SK-N-SH treated with all-trans-retinoic acid at 6 μM for 48 hours (cell line): ENCODE measurements around the gene NLRX1.

Experiments used
- ARNTL ChIP-seq: fragments of 450-650 bp; formaldehyde crosslinking; IDR thresholded peaks from 2 replicates; pipeline ENCODE4 v1.5.0; 2020; ENCODE audit warnings: low read depth, mild to moderate bottlenecking, moderate library complexity, borderline replicate concordance
- BACH2 ChIP-seq: fragments of 250-450 bp; sonication (Bioruptor Pico); IDR thresholded peaks from 2 replicates; pipeline ENCODE4 v1.9.0; 2021; ENCODE audit warnings: mild to moderate bottlenecking, borderline replicate concordance
- CREB5 ChIP-seq: fragments of 250-450 bp; sonication (Bioruptor Pico); IDR thresholded peaks from 2 replicates; pipeline ENCODE4 v1.5.1; 2020; ENCODE audit warnings: low read depth, mild to moderate bottlenecking, moderate library complexity
- CSDC2 ChIP-seq: fragments of 250-450 bp; sonication (Bioruptor Pico); IDR thresholded peaks from 2 replicates; pipeline ENCODE4 v1.5.0; 2020; ENCODE audit warnings: mild to moderate bottlenecking, moderate library complexity
- ESRRG ChIP-seq: fragments of 250-450 bp; sonication (Bioruptor Pico); IDR thresholded peaks from 2 replicates; pipeline ENCODE4 v1.6.1; 2021; ENCODE audit warnings: mild to moderate bottlenecking
- GLIS3 ChIP-seq: fragments of 250-450 bp; sonication (Bioruptor Pico); IDR thresholded peaks from 2 replicates; pipeline ENCODE4 v1.5.0; 2020; ENCODE audit warnings: mild to moderate bottlenecking, moderate library complexity
- OSR1 ChIP-seq: fragments of 250-450 bp; sonication (Bioruptor Pico); IDR thresholded peaks from 2 replicates; pipeline ENCODE4 v1.8.0; 2022; ENCODE audit warnings: moderate library complexity, mild to moderate bottlenecking, inconsistent platforms
- RARB ChIP-seq: fragments of 250-450 bp; sonication (Bioruptor Pico); IDR thresholded peaks from 2 replicates; pipeline ENCODE4 v1.8.0; 2021; ENCODE audit warnings: mild to moderate bottlenecking, moderate library complexity
- TOX ChIP-seq: fragments of 250-450 bp; sonication (Bioruptor Pico); IDR thresholded peaks from 2 replicates; pipeline ENCODE4 v1.8.0; 2021; ENCODE audit warnings: mild to moderate bottlenecking, moderate library complexity, borderline replicate concordance
- ZC3H10 ChIP-seq: fragments of 250-450 bp; sonication (Bioruptor Pico); IDR thresholded peaks from 2 replicates; pipeline ENCODE4 v1.5.1; 2021; ENCODE audit warnings: mild to moderate bottlenecking, moderate library complexity
- ZFP3 ChIP-seq: fragments of 250-450 bp; sonication (Bioruptor Pico); IDR thresholded peaks from 2 replicates; pipeline ENCODE4 v1.5.0; 2020; ENCODE audit warnings: mild to moderate bottlenecking, moderate library complexity
- ZNF565 ChIP-seq: fragments of 450-650 bp; formaldehyde crosslinking; conservative IDR thresholded peaks from 2 replicates; pipeline ENCODE4 v1.5.0; 2020; ENCODE audit warnings: low read depth, mild to moderate bottlenecking, moderate library complexity
- ZNF8 ChIP-seq: fragments of 450-650 bp; formaldehyde crosslinking; IDR thresholded peaks from 2 replicates; pipeline ENCODE4 v1.5.0; 2020; ENCODE audit warnings: mild to moderate bottlenecking, moderate library complexity
- TF ChIP-seq, protein P1 (sequence below): fragments of 250-450 bp; sonication (Bioruptor Pico); IDR thresholded peaks from 2 replicates; pipeline ENCODE4 v1.8.0; 2020; ENCODE audit warnings: mild to moderate bottlenecking, moderate library complexity, borderline replicate concordance

DNA sequence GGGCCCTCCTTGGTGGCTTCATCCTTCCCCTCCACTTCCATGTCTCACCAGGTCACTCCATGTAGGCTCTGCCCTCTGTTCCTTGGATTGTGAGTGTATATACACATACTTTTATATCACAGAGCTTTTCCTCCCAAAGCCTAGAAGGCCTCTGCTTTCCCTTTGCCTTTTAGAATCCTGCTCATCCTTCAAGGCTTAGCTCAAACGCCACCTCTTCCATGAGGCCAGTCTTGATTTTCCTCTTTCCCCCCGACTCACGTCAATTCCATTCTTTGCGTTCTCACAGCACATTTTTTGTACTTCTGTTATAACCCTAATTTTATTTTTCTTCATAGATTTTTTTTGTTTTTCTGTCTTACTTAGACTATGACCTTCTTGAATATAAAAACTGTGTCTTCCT is 15.9 kb upstream of the NLRX1 start:
- TF ChIP-seq ZNF8 (CRISPR knock-in tag), result no peak
- no peak for TF ChIP-seq ZC3H10 (CRISPR knock-in tag)
- no peak for TF ChIP-seq OSR1 (CRISPR knock-in tag)
- TF ChIP-seq ARNTL (CRISPR knock-in tag), result no peak
- no peak for TF ChIP-seq ESRRG (CRISPR knock-in tag)
- no peak for TF ChIP-seq RARB (CRISPR knock-in tag)
- TF ChIP-seq ZNF565 (CRISPR knock-in tag), result no peak
- no peak for TF ChIP-seq CSDC2 (CRISPR knock-in tag)
- no peak for TF ChIP-seq CREB5 (CRISPR knock-in tag)
- no peak for TF ChIP-seq TOX (CRISPR knock-in tag)
- no peak for TF ChIP-seq GLIS3 (CRISPR knock-in tag)
- no peak for TF ChIP-seq ZFP3 (CRISPR knock-in tag)
- TF ChIP-seq, protein P1, sequence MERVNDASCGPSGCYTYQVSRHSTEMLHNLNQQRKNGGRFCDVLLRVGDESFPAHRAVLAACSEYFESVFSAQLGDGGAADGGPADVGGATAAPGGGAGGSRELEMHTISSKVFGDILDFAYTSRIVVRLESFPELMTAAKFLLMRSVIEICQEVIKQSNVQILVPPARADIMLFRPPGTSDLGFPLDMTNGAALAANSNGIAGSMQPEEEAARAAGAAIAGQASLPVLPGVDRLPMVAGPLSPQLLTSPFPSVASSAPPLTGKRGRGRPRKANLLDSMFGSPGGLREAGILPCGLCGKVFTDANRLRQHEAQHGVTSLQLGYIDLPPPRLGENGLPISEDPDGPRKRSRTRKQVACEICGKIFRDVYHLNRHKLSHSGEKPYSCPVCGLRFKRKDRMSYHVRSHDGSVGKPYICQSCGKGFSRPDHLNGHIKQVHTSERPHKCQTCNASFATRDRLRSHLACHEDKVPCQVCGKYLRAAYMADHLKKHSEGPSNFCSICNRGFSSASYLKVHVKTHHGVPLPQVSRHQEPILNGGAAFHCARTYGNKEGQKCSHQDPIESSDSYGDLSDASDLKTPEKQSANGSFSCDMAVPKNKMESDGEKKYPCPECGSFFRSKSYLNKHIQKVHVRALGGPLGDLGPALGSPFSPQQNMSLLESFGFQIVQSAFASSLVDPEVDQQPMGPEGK, result no peak
- TF ChIP-seq BACH2 (CRISPR knock-in tag), result no peak
